Hepatocyte (in vitro differentiated cells): ENCODE measurements around the gene CORO7. TPM values are rescaled to one million over a fixed set of nuclear protein-coding genes. Genes with fewer than 3 reads are reported as not detected.

Experiments used
- DNase-seq: peaks from one replicate; pipeline ENCODE4 v3.0.0-alpha.2; 2016; ENCODE audit warnings: low spot score
- H2AFZ ChIP-seq: fragments of 200-600 bp; sonication (generic); 2 replicates; pipeline ENCODE4 v1.6.0; 2016; ENCODE audit warnings: antibody characterized with exemption, mild to moderate bottlenecking
- H3K27ac ChIP-seq: fragments of 200-600 bp; sonication (generic); 2 replicates; pipeline ENCODE4 v1.5.1; 2016; ENCODE audit warnings: mild to moderate bottlenecking
- H3K27me3 ChIP-seq: fragments of 200-600 bp; sonication (generic); 2 replicates; pipeline ENCODE4 v1.6.1; 2016
- H3K36me3 ChIP-seq: fragments of 200-600 bp; sonication (generic); replicated peaks from 2 replicates; pipeline ENCODE4 v1.5.1; 2016; ENCODE audit warnings: low read depth; ENCODE audit not compliant: insufficient read depth
- H3K4me1 ChIP-seq: fragments of 200-600 bp; sonication (generic); 2 replicates; pipeline ENCODE4 v1.5.1; 2016; ENCODE audit warnings: mild to moderate bottlenecking, moderate library complexity; ENCODE audit not compliant: insufficient read depth
- H3K4me2 ChIP-seq: fragments of 200-600 bp; sonication (generic); 2 replicates; pipeline ENCODE4 v1.6.0; 2016
- H3K4me3 ChIP-seq: fragments of 200-600 bp; sonication (generic); 2 replicates; pipeline ENCODE4 v1.5.1; 2016; ENCODE audit warnings: mild to moderate bottlenecking
- H3K79me2 ChIP-seq: fragments of 200-600 bp; sonication (generic); 2 replicates; pipeline ENCODE4 v1.6.0; 2017; ENCODE audit warnings: mild to moderate bottlenecking
- H3K9me2 ChIP-seq: fragments of 200-600 bp; sonication (generic); replicated peaks from 2 replicates; pipeline ENCODE4 v1.6.0; 2017; ENCODE audit warnings: mild to moderate bottlenecking; ENCODE audit not compliant: insufficient read depth
- H3K9me3 ChIP-seq: fragments of 200-600 bp; sonication (generic); 2 replicates; pipeline ENCODE4 v1.5.1; 2016; ENCODE audit warnings: low read depth, mild to moderate bottlenecking
- H4K20me1 ChIP-seq: fragments of 200-600 bp; sonication (generic); 2 replicates; pipeline ENCODE4 v1.6.0; 2016; ENCODE audit warnings: mild to moderate bottlenecking; ENCODE audit not compliant: insufficient read depth, poor library complexity, severe bottlenecking
- CTCF ChIP-seq: fragments of 200-600 bp; sonication (generic); IDR thresholded peaks from 2 replicates; pipeline ENCODE4 v1.5.1; 2016; ENCODE audit warnings: antibody characterized with exemption, mild to moderate bottlenecking; ENCODE audit not compliant: poor library complexity
- EZH2 ChIP-seq: fragments of 200-600 bp; sonication (generic); IDR thresholded peaks from 2 replicates; pipeline ENCODE4 v1.6.1; 2016; ENCODE audit warnings: antibody characterized with exemption, mild to moderate bottlenecking, borderline replicate concordance
- EZH2phosphoT487 ChIP-seq: fragments of 200-600 bp; sonication (generic); IDR thresholded peaks from one replicate; pipeline ENCODE4 v1.6.1; 2018; ENCODE audit warnings: antibody characterized with exemption, mild to moderate bottlenecking, low read depth, moderate library complexity; ENCODE audit not compliant: unreplicated experiment, severe bottlenecking
- WGBS: methylation state at CpG from one replicate; pipeline ENCODE4 v1.1.6; 2016; ENCODE audit warnings: low lambda C conversion rate; ENCODE audit errors: missing lambda C conversion rate; 5-methylcytosine and 5-hydroxymethylcytosine counted together
- polyA plus RNA-seq: library from polyadenylated mRNA; unstranded; fragments of >200 nt; fragmentation: Nextera tagmentation; extraction: Ambion mirVana; gene quantifications from 2 replicates; pipeline ENCODE4 v1.2.1, GENCODE V29; 2016
- total RNA-seq: library from RNA; depleted of rRNA; stranded (reverse); fragments of >200 nt; gene quantifications from 2 replicates; pipeline ENCODE4 v1.2.3, GENCODE V29; 2014

The CORO7 gene
- total and polyA plus RNA-seq, 2 experiments from 2014 or later, result 18.2 to 33.3 TPM

GRCh38 chr16:4433228-4433627 is 16.8 kb upstream of the CORO7 start:
- Histone ChIP-seq H3K9me3 (no peaks in the 10 kb centered on the region), H3K79me2 (peaks cover 43% of the 10 kb centered on the region), H3K36me3 (no peaks in the 10 kb centered on the region), H4K20me1 (no peaks in the 10 kb centered on the region), H3K4me2 (no peak overlapping the region), H3K27ac (no peak overlapping the region), H2AFZ (no peak overlapping the region), H3K9me2 (no peaks in the 10 kb centered on the region), H3K4me3 (no peak overlapping the region), H3K4me1 (no peaks in the 10 kb centered on the region), H3K27me3 (no peaks in the 10 kb centered on the region)
- TF ChIP-seq CTCF (no peak), EZH2 (no peak), EZH2phosphoT487 (no peak)
- no peak for DNase-seq
- WGBS, result 94% methylated on average over 4 of the region's 4 CpGs

GRCh38 chr16:4431023-4431422 is 14.6 kb upstream of the CORO7 start:
- 98% methylated on average over 9 of the region's 9 CpGs for WGBS
- DNase-seq, result no peak
- no peaks in the 10 kb centered on the region for H3K36me3 ChIP-seq

GRCh38 chr16:4428500-4428899 is 12.1 kb upstream of the CORO7 start:
- TF ChIP-seq EZH2phosphoT487 (no peak), CTCF (no peak), EZH2 (no peak)
- H3K4me3 ChIP-seq, result no peak overlapping the region
- H3K9me2 ChIP-seq, result no peaks in the 10 kb centered on the region
- no peaks in the 10 kb centered on the region for H4K20me1 ChIP-seq
- H3K9me3 ChIP-seq, result no peaks in the 10 kb centered on the region
- H3K36me3 ChIP-seq, result no peaks in the 10 kb centered on the region
- H3K79me2 ChIP-seq, result peaks cover 66% of the 10 kb centered on the region
- over 99% methylated on average over 7 of the region's 7 CpGs for WGBS
- H2AFZ ChIP-seq, result no peak overlapping the region
- DNase-seq, result no peak
- no peak overlapping the region for H3K4me2 ChIP-seq
- no peak overlapping the region for H3K27ac ChIP-seq
- H3K27me3 ChIP-seq, result no peaks in the 10 kb centered on the region
- peaks cover 14% of the 10 kb centered on the region for H3K4me1 ChIP-seq

More at GRCh38 chr16:4431023-4431422, 14.6 kb upstream of the CORO7 start:
- TF ChIP-seq CTCF, result no peak
- no peak for TF ChIP-seq EZH2phosphoT487
- no peak for TF ChIP-seq EZH2
- H3K4me1 ChIP-seq, result peaks cover 14% of the 10 kb centered on the region
- H3K79me2 ChIP-seq, result peaks cover 65% of the 10 kb centered on the region
- H3K27ac ChIP-seq, result no peak overlapping the region
- H3K27me3 ChIP-seq, result no peaks in the 10 kb centered on the region
- H4K20me1 ChIP-seq, result no peaks in the 10 kb centered on the region
- no peak overlapping the region for H3K4me2 ChIP-seq
- no peaks in the 10 kb centered on the region for H3K9me2 ChIP-seq
- no peak overlapping the region for H2AFZ ChIP-seq
- H3K9me3 ChIP-seq, result no peaks in the 10 kb centered on the region
- H3K4me3 ChIP-seq, result no peak overlapping the region
